Heart left ventricle (tissue), 16 donors: ENCODE data around the gene MAPK4. TPM values are rescaled to one million over a fixed set of nuclear protein-coding genes. Genes with fewer than 3 reads are reported as not detected.

ENCODE experiments used
- ATAC-seq, 4 donors: fragments of 200-7000 bp; cut with Tn5 transposase; one replicate each; pipeline ENCODE4 v1.9.1; 2020 to 2022; ENCODE audit warnings: moderate library complexity in 4 of 4, mild to moderate bottlenecking in 3 of 4, moderate number of reproducible peaks in 1 of 4
- DNase-seq, 5 donors: peaks; one replicate each; pipeline ENCODE4 v3.0.0-alpha.2; 2020
- H3K27ac ChIP-seq, 12 donors: fragments of 200-600 bp; sonication (generic) in 4 of 12; one replicate each; pipeline versions ENCODE4 v1.5.0 to v1.8.0; 2016 to 2022; ENCODE audit warnings: mild to moderate bottlenecking in 2 of 12
- H3K27me3 ChIP-seq, 9 donors: fragments of 200-600 bp; sonication (generic) in 2 of 9; one replicate each; pipeline versions ENCODE4 v1.5.1 to v1.8.0; 2016 to 2022; ENCODE audit warnings: mild to moderate bottlenecking in 3 of 9
- H3K36me3 ChIP-seq, 9 donors: fragments of 200-600 bp; sonication (generic) in 2 of 9; one replicate each; pipeline versions ENCODE4 v1.5.0 to v1.8.0; 2018 to 2022; ENCODE audit warnings: mild to moderate bottlenecking in 2 of 9
- H3K4me1 ChIP-seq, 12 donors: fragments of 200-600 bp; sonication (generic) in 4 of 12; one replicate each; pipeline versions ENCODE4 v1.5.0 to v1.8.0; 2016 to 2022; ENCODE audit warnings: mild to moderate bottlenecking in 3 of 12
- H3K4me3 ChIP-seq, 12 donors: fragments of 200-600 bp; sonication (generic) in 4 of 12; one replicate each; pipeline versions ENCODE4 v1.5.0 to v1.8.0; 2017 to 2022; ENCODE audit warnings: mild to moderate bottlenecking in 9 of 12, moderate library complexity in 4 of 12
- H3K9me3 ChIP-seq, 12 donors: fragments of 200-600 bp; sonication (generic) in 4 of 12; one replicate each; pipeline versions ENCODE4 v1.5.0 to v1.8.0; 2016 to 2022; ENCODE audit warnings: mild to moderate bottlenecking in 1 of 12
- CTCF ChIP-seq, 12 donors: fragments of 200-600 bp; sonication (generic) in 4 of 12; IDR thresholded peaks; one replicate each; pipeline versions ENCODE4 v1.5.0 to v1.8.0; 2018 to 2022; ENCODE audit warnings: antibody characterized with exemption in 12 of 12, mild to moderate bottlenecking in 5 of 12
- POLR2A ChIP-seq, 2 donors: fragments of 450-650 bp; IDR thresholded peaks; one replicate each; pipeline ENCODE4 v1.6.1; 2017; ENCODE audit warnings: antibody characterized with exemption in 2 of 2, mild to moderate bottlenecking in 2 of 2, moderate library complexity in 2 of 2
- WGBS, 4 donors: extraction: QIAGEN DNeasy Blood & Tissue Kit in 2 of 4; methylation state at CpG; one replicate each; pipeline versions ENCODE4 v1.1.5 to v1.1.7; 2013 to 2018; 5-methylcytosine and 5-hydroxymethylcytosine counted together
- intact Hi-C, 10 donors: fragments of 100-400 bp; cut with DNase I; formaldehyde crosslinking; loops; one replicate each; pipeline versions ENCODE4 v1.11.1 to v1.14.2; 2022
- polyA plus RNA-seq, 2 donors: library from polyadenylated mRNA; stranded (reverse); fragments of 200-250 nt; gene quantifications; one replicate each; pipeline ENCODE4 v1.2.3, GENCODE V29; 2013
- total RNA-seq, 9 donors: library from RNA; depleted of rRNA in 2 of 9; stranded (reverse); fragments of >200 nt in 2 of 9; fragmentation: NEBNext Ultra II Directional in 3 of 9; extraction: Animal tissue kit (Norgen Biotek cat#: 25700) in 3 of 9; gene quantifications; one replicate each; pipeline versions ENCODE4 v1.1.0 to v1.2.4, GENCODE V29; 2016 to 2023
- donor health status: ischemic (EF 13 %, LVEDD 7.1; RV severe dilation, severe dysfunction).
- donor health status: healthy with polysubstance abuse.
- donor health status: DM: no; HTN: yes; CAD: no.
- donor health status: DM: no; HTN: no; CAD: no.
- donor health status: ischemic (EF 25% LVEDD 6.9; RV normal size, moderate dysfunction).
- donor health status: ischemic (EF 25% LVEDD 5.7; RV mildly dilated, moderate dysfunction).
- donor health status: healthy.
- donor health status: DM: yes; HTN: yes; CAD: no.
- donor health status: ischemic (EF 35%, LVEDD 5.7; RV mildly dilated, moderate dysfunction).
- donor health status: nonischemic (EF 11% LVEDD 7.7; RV severe dilation, severe dysfunction).
- donor health status: DM: yes; HTN: yes; CAD: no.
- donor health status: PGD.
- donor health status: ischemic (EF 29% LVEDD 5.4; RV normal size, mild dysfunction).
- donor health status: nonischemic (EF 23%, LVEDD 6.1; RV moderate dilation, normal function).

Gene MAPK4
- total and polyA plus RNA-seq, 11 donors: 8.5 to 169 (median 30.1) TPM

DNA sequence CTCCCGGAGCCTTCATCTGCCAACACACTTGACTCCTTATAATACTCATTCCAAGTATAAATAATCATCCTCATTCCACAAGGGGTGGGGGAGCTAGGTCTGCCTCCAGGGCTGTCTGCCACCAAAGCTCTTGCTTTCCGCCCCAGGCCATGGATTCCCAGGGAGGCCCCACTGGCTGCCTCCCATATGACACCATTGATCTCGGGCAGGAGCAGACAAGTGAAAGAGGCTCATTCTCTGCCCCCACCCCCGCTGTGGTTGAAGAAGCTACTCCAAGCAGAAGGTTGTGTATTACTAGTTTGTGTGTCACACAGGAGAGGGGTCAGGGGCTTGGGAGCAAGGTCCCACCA is 160.4 kb downstream of the MAPK4 start:
- no peak for DNase-seq
- H3K27me3 ChIP-seq: no peaks in the 10 kb centered on the region
- intact Hi-C loops: loop anchor here in 2 of 10 donors (10.0 kb wide), 2 partner anchors 55 to 65 kb away; no protein-coding TSS in a partner anchor
- TF ChIP-seq POLR2A (IDR thresholded peaks at IDR 0.05) (no peak), CTCF (IDR thresholded peaks at IDR 0.05) (no peak)
- H3K36me3 ChIP-seq: peaks cover 0 to 4% (median 0%) of the 10 kb centered on the region in 9 donors
- H3K27ac ChIP-seq: no peak overlapping the region
- peaks cover 0 to 7% (median 0%) of the 10 kb centered on the region in 12 donors for H3K9me3 ChIP-seq
- H3K4me1 ChIP-seq: peaks cover 0 to 10% (median 6%) of the 10 kb centered on the region in 12 donors
- no peak overlapping the region for H3K4me3 ChIP-seq
- ATAC-seq: no peak
- WGBS, 4 donors: 81 to 91% (median 87%) methylated on average over 4 of the region's 4 CpGs

GRCh38 chr18:50721006-50721405 is 161.1 kb downstream of the MAPK4 start:
- Histone ChIP-seq H3K27ac (no peak overlapping the region), H3K27me3 (no peaks in the 10 kb centered on the region), H3K9me3 (peaks cover 0 to under 1% (median 0%) of the 10 kb centered on the region in 12 donors), H3K4me1 (peaks cover 0 to 16% (median 9%) of the 10 kb centered on the region in 12 donors), H3K4me3 (no peak overlapping the region), H3K36me3 (no peaks in the 10 kb centered on the region)
- intact Hi-C loops: loop anchor here in 2 of 10 donors (10.0 kb wide), 2 partner anchors 56 to 66 kb away; no protein-coding TSS in a partner anchor
- DNase-seq (no peak), ATAC-seq (no peak)
- TF ChIP-seq POLR2A (IDR thresholded peaks at IDR 0.05) (no peak), CTCF (IDR thresholded peaks at IDR 0.05) (no peak)
- 80 to 88% (median 83%) methylated on average over 4 of the region's 4 CpGs for WGBS, 4 donors

DNA sequence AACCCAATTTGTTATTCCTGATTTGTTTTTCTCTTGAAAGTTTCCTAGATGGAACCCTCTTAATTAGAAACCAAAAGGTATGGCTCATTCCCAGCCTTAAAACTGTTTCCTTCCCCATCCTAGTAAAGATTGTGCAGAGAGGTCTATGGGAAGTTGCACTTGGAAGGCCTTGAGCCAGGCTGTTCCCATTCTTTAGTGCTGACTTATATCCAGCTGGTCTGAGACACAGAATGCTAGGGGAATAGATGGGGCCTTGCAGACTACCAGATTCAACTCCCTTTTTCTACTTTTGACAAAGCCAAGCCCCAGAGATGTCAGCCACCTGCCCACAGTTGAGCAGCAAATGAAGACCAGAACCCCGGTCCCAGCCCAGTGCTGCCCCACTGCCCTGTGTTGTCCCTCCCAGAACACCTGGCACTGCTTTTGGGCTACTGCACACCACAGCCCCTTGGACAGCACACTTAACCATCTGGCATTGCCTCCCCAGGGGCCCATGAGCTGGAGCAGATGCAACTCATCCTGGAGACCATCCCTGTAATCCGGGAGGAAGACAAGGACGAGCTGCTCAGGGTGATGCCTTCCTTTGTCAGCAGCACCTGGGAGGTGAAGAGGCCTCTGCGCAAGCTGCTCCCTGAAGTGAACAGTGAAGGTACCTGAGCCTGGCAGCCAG is 161.7 kb downstream of the MAPK4 start:
- Histone ChIP-seq H3K4me3 (no peak overlapping the region), H3K36me3 (no peaks in the 10 kb centered on the region), H3K4me1 (peaks cover 0 to 16% (median 9%) of the 10 kb centered on the region in 12 donors), H3K9me3 (no peaks in the 10 kb centered on the region), H3K27ac (no peak overlapping the region), H3K27me3 (no peaks in the 10 kb centered on the region)
- TF ChIP-seq POLR2A (IDR thresholded peaks at IDR 0.05) (no peak), CTCF (IDR thresholded peaks at IDR 0.05) (no peak)
- intact Hi-C loops: loop anchor here in 2 of 10 donors (10.0 kb wide), 2 partner anchors 57 to 67 kb away; no protein-coding TSS in a partner anchor
- ATAC-seq (no peak), DNase-seq (no peak)
- WGBS, 4 donors: 69 to 86% (median 82%) methylated on average over 1 to 4 of the region's 4 CpGs

DNA sequence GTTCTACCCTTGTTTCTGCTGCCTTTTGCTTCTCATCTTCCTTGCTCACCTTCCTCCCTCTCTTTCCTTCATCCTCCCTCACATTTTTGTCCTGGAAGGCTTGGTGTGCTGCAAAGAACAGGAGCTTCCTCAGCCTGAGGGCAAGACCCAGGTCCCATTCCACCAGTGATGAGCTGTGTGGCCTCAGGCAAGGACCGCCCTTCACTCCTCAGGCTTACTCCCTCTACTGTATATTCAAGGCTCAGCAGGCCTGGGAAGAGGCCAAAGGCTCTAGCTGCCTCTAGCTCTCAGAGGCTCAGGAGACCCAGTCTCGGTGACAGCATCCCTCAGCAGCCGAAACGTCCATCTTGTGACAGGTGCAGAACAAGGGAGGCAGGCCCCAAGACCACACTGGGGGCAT is 162.4 kb downstream of the MAPK4 start:
- H3K4me1 ChIP-seq: peaks cover 0 to 23% (median 9%) of the 10 kb centered on the region in 12 donors
- no peak overlapping the region for H3K4me3 ChIP-seq
- TF ChIP-seq POLR2A (IDR thresholded peaks at IDR 0.05): no peak
- no peak for TF ChIP-seq CTCF (IDR thresholded peaks at IDR 0.05)
- ATAC-seq: no peak
- DNase-seq: no peak
- H3K9me3 ChIP-seq: no peaks in the 10 kb centered on the region
- 79 to 91% (median 86%) methylated on average over 4 of the region's 4 CpGs for WGBS, 4 donors
- intact Hi-C loops: loop anchor here in 2 of 10 donors (10.0 kb wide), 2 partner anchors 58 to 68 kb away; no protein-coding TSS in a partner anchor
- no peaks in the 10 kb centered on the region for H3K36me3 ChIP-seq
- no peak overlapping the region for H3K27ac ChIP-seq
- no peaks in the 10 kb centered on the region for H3K27me3 ChIP-seq
